Measurements from ENCODE around the gene ACTL6A. TPM values are rescaled to one million over a fixed set of nuclear protein-coding genes. Genes with fewer than 3 reads are reported as not detected.
A peak's percentile ranks its signal among the peaks of the same experiment; 100 is the strongest.

Gene ACTL6A
- total RNA-seq, 2 experiments from 2014 or later, result 101 to 102 TPM

- no peak overlapping the region for H3K4me3 Mint-ChIP-seq
- no peak for DNase-seq
- POLR2A ChIA-PET, result no interaction called here
- no peaks in the 10 kb centered on the region for H3K4me1 Mint-ChIP-seq (ENCODE audit: low read depth)
- CTCF ChIA-PET, result interaction anchor here (0.7 kb wide), 1 partner anchor 198 kb away, joined by 3 read pairs; no protein-coding TSS in a partner anchor
- H3K36me3 Mint-ChIP-seq, result no peaks in the 10 kb centered on the region
- intact Hi-C loops (cut with micrococcal nuclease), result no loop called here
- H3K9me3 Mint-ChIP-seq, result no peaks in the 10 kb centered on the region
- no peak overlapping the region for H3K27ac Mint-ChIP-seq
- H3K27me3 Mint-ChIP-seq, result peaks cover 5% of the 10 kb centered on the region
These were observed 17.6 kb upstream of the ACTL6A start for GRCh38 chr3:179544981-179545645.

GRCh38 chr3:179546814-179547241 is 15.9 kb upstream of the ACTL6A start:
- intact Hi-C loops (cut with micrococcal nuclease), result no loop called here
- no peaks in the 10 kb centered on the region for H3K4me1 Mint-ChIP-seq (ENCODE audit: low read depth)

GRCh38 chr3:179551349-179552105 is 11.2 kb upstream of the ACTL6A start:
- DNase-seq, result no peak
- H3K4me1 Mint-ChIP-seq (ENCODE audit: low read depth), result no peaks in the 10 kb centered on the region
- no peaks in the 10 kb centered on the region for H3K9me3 Mint-ChIP-seq
- H3K27me3 Mint-ChIP-seq, result peaks cover 1% of the 10 kb centered on the region
- POLR2A ChIA-PET, result interaction anchor here (0.6 kb wide), 1 partner anchor 11 kb away, joined by 3 read pairs; the partner anchor contains the start of gene ACTL6A
- no peak overlapping the region for H3K4me3 Mint-ChIP-seq
- H3K36me3 Mint-ChIP-seq, result no peaks in the 10 kb centered on the region
- intact Hi-C loops (cut with micrococcal nuclease), result no loop called here
- no peak overlapping the region for H3K27ac Mint-ChIP-seq
- CTCF ChIA-PET, result no interaction called here

More at GRCh38 chr3:179546814-179547241, 15.9 kb upstream of the ACTL6A start:
- DNase-seq, result no peak
- CTCF ChIA-PET, result interaction anchor here (1.1 kb wide), 1 partner anchor 12 kb away, joined by 3 read pairs; no protein-coding TSS in a partner anchor
- POLR2A ChIA-PET, result no interaction called here
- Mint-ChIP-seq H3K9me3 (no peaks in the 10 kb centered on the region), H3K27me3 (peaks cover 5% of the 10 kb centered on the region), H3K36me3 (no peaks in the 10 kb centered on the region), H3K27ac (no peak overlapping the region), H3K4me3 (no peak overlapping the region)

GRCh38 chr3:179558742-179559364 is 3.9 kb upstream of the ACTL6A start:
- Mint-ChIP-seq H3K9me3 (no peaks in the 10 kb centered on the region), H3K36me3 (peaks cover 2% of the 10 kb centered on the region), H3K4me3 (no peak overlapping the region), H3K27me3 (peaks cover 2% of the 10 kb centered on the region), H3K4me1 (ENCODE audit: low read depth) (peaks cover 7% of the 10 kb centered on the region), H3K27ac (no peak overlapping the region)
- intact Hi-C loops (cut with micrococcal nuclease), result loop anchor here (1.0 kb wide), 3 partner anchors 113 to 544 kb away; no protein-coding TSS in a partner anchor
- ChIA-PET POLR2A (no interaction called here), CTCF (interaction anchor here (0.7 to 1.2 kb wide), 3 partner anchors 92 to 207 kb away, joined by 3 to 4 read pairs (median 3); no protein-coding TSS in a partner anchor)
- peak; percentile 69 for DNase-seq

- peaks cover 3% of the 10 kb centered on the region for H3K36me3 Mint-ChIP-seq
- DNase-seq, result no peak
- CTCF ChIA-PET, result no interaction called here
- peaks cover 2% of the 10 kb centered on the region for H3K27me3 Mint-ChIP-seq
- H3K27ac Mint-ChIP-seq, result no peak overlapping the region
- no peaks in the 10 kb centered on the region for H3K9me3 Mint-ChIP-seq
- intact Hi-C loops (cut with micrococcal nuclease), result loop anchor here (5.0 kb wide), 1 partner anchor 1352 kb away; the partner anchor contains the start of gene FXR1
- H3K4me3 Mint-ChIP-seq, result no peak overlapping the region
- peaks cover 22% of the 10 kb centered on the region for H3K4me1 Mint-ChIP-seq (ENCODE audit: low read depth)
- POLR2A ChIA-PET, result interaction anchor here (0.6 to 0.8 kb wide), 2 partner anchors 15 to 238 kb away, joined by 3 to 4 read pairs; partner anchors contain the start of gene ZNF639
These were observed 1.9 kb upstream of the ACTL6A start for GRCh38 chr3:179560791-179561190.

- H3K4me1 Mint-ChIP-seq (ENCODE audit: low read depth), result peaks cover 28% of the 10 kb centered on the region
- peak; percentile 83 for DNase-seq
- peaks cover 2% of the 10 kb centered on the region for H3K27me3 Mint-ChIP-seq
- peaks cover 3% of the 10 kb centered on the region for H3K36me3 Mint-ChIP-seq
- H3K4me3 Mint-ChIP-seq, result peak overlapping the region; percentile 98
- H3K9me3 Mint-ChIP-seq, result no peaks in the 10 kb centered on the region
- peak overlapping the region; percentile 98 for H3K27ac Mint-ChIP-seq
- intact Hi-C loops (cut with micrococcal nuclease), result loop anchor here (1.0 to 5.0 kb wide), 5 partner anchors 113 to 1349 kb away; partner anchors contain the start of genes FXR1, GNB4, MFN1 and ZMAT3
- ChIA-PET POLR2A (interaction anchor here (0.8 to 1.6 kb wide), 5 partner anchors 26 to 414 kb away, joined by 3 to 8 read pairs (median 3); partner anchors contain the start of genes MRPL47 and NDUFB5), CTCF (interaction anchor here (1.0 to 1.1 kb wide), 2 partner anchors 87 to 458 kb away, joined by 3 read pairs; no protein-coding TSS in a partner anchor)
These were observed 601 bp downstream of the ACTL6A start for GRCh38 chr3:179563271-179563783.

- H3K27ac Mint-ChIP-seq, result peak overlapping the region; percentile 30
- no peak overlapping the region for H3K4me3 Mint-ChIP-seq
- intact Hi-C loops (cut with micrococcal nuclease), result loop anchor here (2.0 kb wide), 1 partner anchor 23 kb away; no protein-coding TSS in a partner anchor
- H3K27me3 Mint-ChIP-seq, result no peaks in the 10 kb centered on the region
- DNase-seq, result no peak
- peaks cover 32% of the 10 kb centered on the region for H3K4me1 Mint-ChIP-seq (ENCODE audit: low read depth)
- ChIA-PET CTCF (no interaction called here), POLR2A (interaction anchor here (1.3 kb wide), 1 partner anchor 546 kb away, joined by 5 read pairs; no protein-coding TSS in a partner anchor)
- H3K36me3 Mint-ChIP-seq, result peaks cover 10% of the 10 kb centered on the region
- no peaks in the 10 kb centered on the region for H3K9me3 Mint-ChIP-seq
These were observed 2.8 kb downstream of the ACTL6A start for GRCh38 chr3:179565496-179565895.

GRCh38 chr3:179580992-179581391 is 18.3 kb downstream of the ACTL6A start:
- intact Hi-C loops (cut with micrococcal nuclease), result no loop called here
- Mint-ChIP-seq H3K36me3 (peaks cover 43% of the 10 kb centered on the region), H3K4me1 (ENCODE audit: low read depth) (no peaks in the 10 kb centered on the region), H3K4me3 (no peak overlapping the region), H3K27ac (no peak overlapping the region), H3K27me3 (no peaks in the 10 kb centered on the region), H3K9me3 (no peaks in the 10 kb centered on the region)
- DNase-seq, result no peak
- CTCF ChIA-PET, result no interaction called here
- POLR2A ChIA-PET, result no interaction called here

GRCh38 chr3:179589143-179589542 is 26.4 kb downstream of the ACTL6A start:
- H3K27me3 Mint-ChIP-seq, result no peaks in the 10 kb centered on the region
- ChIA-PET POLR2A (interaction anchor here (0.6 kb wide), 1 partner anchor 26 kb away, joined by 3 read pairs; no protein-coding TSS in a partner anchor), CTCF (interaction anchor here (0.7 to 1.1 kb wide), 2 partner anchors 9 to 172 kb away, joined by 3 read pairs; no protein-coding TSS in a partner anchor)

GRCh38 chr3:179590669-179591068 is 27.9 kb downstream of the ACTL6A start:
- intact Hi-C loops (cut with micrococcal nuclease), result no loop called here
- no peak overlapping the region for H3K4me3 Mint-ChIP-seq
- peak overlapping the region; percentile 62 for H3K27ac Mint-ChIP-seq
- H3K4me1 Mint-ChIP-seq (ENCODE audit: low read depth), result peaks cover 10% of the 10 kb centered on the region
- H3K27me3 Mint-ChIP-seq, result no peaks in the 10 kb centered on the region
- peaks cover 40% of the 10 kb centered on the region for H3K36me3 Mint-ChIP-seq
- POLR2A ChIA-PET, result interaction anchor here (0.8 to 0.9 kb wide), 2 partner anchors 13 to 18 kb away, joined by 3 to 4 read pairs; no protein-coding TSS in a partner anchor
- CTCF ChIA-PET, result no interaction called here
- no peaks in the 10 kb centered on the region for H3K9me3 Mint-ChIP-seq
- DNase-seq, result no peak

More at GRCh38 chr3:179589143-179589542, 26.4 kb downstream of the ACTL6A start:
- Mint-ChIP-seq H3K27ac (peak overlapping the region; percentile 50), H3K9me3 (no peaks in the 10 kb centered on the region), H3K4me3 (no peak overlapping the region), H3K4me1 (ENCODE audit: low read depth) (peaks cover 10% of the 10 kb centered on the region), H3K36me3 (peaks cover 43% of the 10 kb centered on the region)
- intact Hi-C loops (cut with micrococcal nuclease), result loop anchor here (2.0 kb wide), 1 partner anchor 24 kb away; no protein-coding TSS in a partner anchor
- no peak for DNase-seq

GRCh38 chr3:179591313-179591712 is 28.6 kb downstream of the ACTL6A start:
- ChIA-PET POLR2A (interaction anchor here (0.8 kb wide), 1 partner anchor 17 kb away, joined by 3 read pairs; no protein-coding TSS in a partner anchor), CTCF (no interaction called here)
- Mint-ChIP-seq H3K9me3 (no peaks in the 10 kb centered on the region), H3K36me3 (peaks cover 34% of the 10 kb centered on the region), H3K27ac (peak overlapping the region; percentile 15), H3K27me3 (no peaks in the 10 kb centered on the region), H3K4me1 (ENCODE audit: low read depth) (peaks cover 10% of the 10 kb centered on the region), H3K4me3 (no peak overlapping the region)
- intact Hi-C loops (cut with micrococcal nuclease), result no loop called here
- no peak for DNase-seq
